GM19099 (cell line): ENCODE measurements around the gene RABL6.

Source experiments
- POLR2A ChIP-seq: IDR thresholded peaks from 3 replicates; pipeline ENCODE4 v1.6.1; 2011; ENCODE audit warnings: low read depth; ENCODE audit not compliant: insufficient read length; ENCODE audit errors: extremely low read depth

The RABL6 gene

GRCh38 chr9:136773386-136774044, 34.2 kb upstream of the RABL6 start:
- no peak for TF ChIP-seq POLR2A

- TF ChIP-seq POLR2A: no peak
Measured at GRCh38 chr9:136774416-136775045, 33.2 kb upstream of the RABL6 start.

GRCh38 chr9:136775191-136775590, 32.6 kb upstream of the RABL6 start:
- no peak for TF ChIP-seq POLR2A

- TF ChIP-seq POLR2A: no peak
Measured at GRCh38 chr9:136776947-136777346, 30.8 kb upstream of the RABL6 start.

GRCh38 chr9:136777359-136777758, 30.4 kb upstream of the RABL6 start:
- no peak for TF ChIP-seq POLR2A

GRCh38 chr9:136779808-136780207, 27.9 kb upstream of the RABL6 start:
- TF ChIP-seq POLR2A: no peak

- TF ChIP-seq POLR2A: no peak
Measured at GRCh38 chr9:136782452-136782851, 25.3 kb upstream of the RABL6 start.

GRCh38 chr9:136784249-136784996, 23.3 kb upstream of the RABL6 start:
- TF ChIP-seq POLR2A: no peak

GRCh38 chr9:136784997-136785361, 22.8 kb upstream of the RABL6 start:
- TF ChIP-seq POLR2A: no peak

GRCh38 chr9:136786451-136786850, 21.3 kb upstream of the RABL6 start:
- no peak for TF ChIP-seq POLR2A

- TF ChIP-seq POLR2A: no peak
Measured at GRCh38 chr9:136787690-136788400, 19.9 kb upstream of the RABL6 start.

GRCh38 chr9:136789523-136789937, 18.2 kb upstream of the RABL6 start:
- TF ChIP-seq POLR2A: no peak

GRCh38 chr9:136790640-136791515, 16.9 kb upstream of the RABL6 start, which contains the start of gene TMEM141:
TMEM141 (plus strand) TSS chr9:136791344; CDS start chr9:136791371, 27 bp downstream.
- peak; percentile 71 for TF ChIP-seq POLR2A

GRCh38 chr9:136791516-136792276, 16.1 kb upstream of the RABL6 start:
- no peak for TF ChIP-seq POLR2A
